Measurements from ENCODE around the gene ECEL1.

ECEL1 gene

DNA sequence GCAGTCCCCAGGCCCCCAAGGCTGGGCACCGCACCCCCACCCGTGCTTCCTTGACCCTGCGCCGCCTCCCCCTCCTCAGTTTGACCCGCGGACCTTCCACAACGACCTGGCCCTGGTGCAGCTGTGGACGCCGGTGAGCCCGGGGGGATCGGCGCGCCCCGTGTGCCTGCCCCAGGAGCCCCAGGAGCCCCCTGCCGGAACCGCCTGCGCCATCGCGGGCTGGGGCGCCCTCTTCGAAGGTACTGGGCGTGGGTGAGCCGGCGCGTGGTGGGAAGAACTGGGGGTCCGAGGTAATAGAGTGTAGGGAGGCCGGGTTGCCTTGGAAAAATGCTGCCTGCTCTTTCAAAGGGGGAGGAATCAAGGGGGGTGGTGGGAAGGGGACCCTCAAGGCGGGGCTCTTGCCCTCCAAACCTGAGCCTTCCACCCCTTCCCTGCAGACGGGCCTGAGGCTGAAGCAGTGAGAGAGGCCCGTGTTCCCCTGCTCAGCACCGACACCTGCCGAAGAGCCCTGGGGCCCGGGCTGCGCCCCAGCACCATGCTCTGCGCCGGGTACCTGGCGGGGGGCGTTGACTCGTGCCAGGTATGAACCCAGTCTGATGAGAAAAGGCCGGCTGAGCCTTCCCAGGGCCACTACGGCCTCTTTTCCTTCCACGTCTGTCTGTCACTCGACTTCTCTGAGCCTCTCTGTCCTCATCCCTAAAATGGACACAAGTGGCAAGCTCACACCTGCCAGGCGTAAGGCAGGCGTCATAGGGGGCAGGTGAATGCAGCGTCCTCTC is 35.2 kb upstream of the ECEL1 start:
- no peak for DNase-seq

DNA sequence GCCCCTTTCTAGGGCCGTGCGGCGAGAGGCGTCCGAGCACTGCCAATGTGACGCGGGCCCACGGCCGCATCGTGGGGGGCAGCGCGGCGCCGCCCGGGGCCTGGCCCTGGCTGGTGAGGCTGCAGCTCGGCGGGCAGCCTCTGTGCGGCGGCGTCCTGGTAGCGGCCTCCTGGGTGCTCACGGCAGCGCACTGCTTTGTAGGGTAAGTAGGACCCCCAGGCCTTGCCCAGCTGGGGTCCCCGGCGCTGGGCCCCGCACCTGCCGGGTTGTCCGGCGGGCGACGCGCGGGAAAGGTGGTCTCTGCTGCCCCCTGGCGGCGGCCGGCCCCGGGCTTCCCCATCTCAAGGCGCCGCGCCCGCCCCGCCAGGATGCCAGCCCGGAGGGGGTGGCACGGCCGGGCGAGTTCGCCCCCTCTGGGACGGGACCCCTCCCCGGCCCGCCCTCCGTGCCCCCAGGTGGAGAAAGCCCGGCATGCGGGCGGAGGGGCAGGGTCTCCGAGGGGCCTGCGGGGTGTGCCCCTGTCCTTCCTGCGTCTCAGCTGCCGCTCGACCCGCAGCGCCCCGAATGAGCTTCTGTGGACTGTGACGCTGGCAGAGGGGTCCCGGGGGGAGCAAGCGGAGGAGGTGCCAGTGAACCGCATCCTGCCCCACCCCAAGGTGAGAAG is 34.5 kb upstream of the ECEL1 start:
- no peak for DNase-seq

DNA sequence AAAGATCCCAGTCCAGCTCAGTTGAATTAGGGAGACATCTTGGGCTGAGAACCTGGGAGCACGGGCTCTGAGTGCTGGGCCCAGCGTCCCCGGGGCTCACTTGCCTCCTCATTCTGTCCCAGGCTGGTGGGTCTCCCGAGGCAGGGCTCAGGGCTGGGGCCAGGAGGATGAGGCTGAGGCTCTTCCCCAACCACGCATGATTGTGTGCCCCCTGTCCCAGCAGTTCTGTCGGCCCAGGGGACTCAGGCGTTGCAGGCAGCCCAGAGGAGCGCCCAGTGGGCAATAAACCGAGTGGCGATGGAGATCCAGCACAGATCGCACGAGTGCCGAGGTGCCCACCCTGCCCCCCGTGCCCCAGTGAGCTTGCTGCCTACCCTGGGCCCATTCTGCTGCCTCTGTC is 33.5 kb upstream of the ECEL1 start:
- no peak for DNase-seq

DNA sequence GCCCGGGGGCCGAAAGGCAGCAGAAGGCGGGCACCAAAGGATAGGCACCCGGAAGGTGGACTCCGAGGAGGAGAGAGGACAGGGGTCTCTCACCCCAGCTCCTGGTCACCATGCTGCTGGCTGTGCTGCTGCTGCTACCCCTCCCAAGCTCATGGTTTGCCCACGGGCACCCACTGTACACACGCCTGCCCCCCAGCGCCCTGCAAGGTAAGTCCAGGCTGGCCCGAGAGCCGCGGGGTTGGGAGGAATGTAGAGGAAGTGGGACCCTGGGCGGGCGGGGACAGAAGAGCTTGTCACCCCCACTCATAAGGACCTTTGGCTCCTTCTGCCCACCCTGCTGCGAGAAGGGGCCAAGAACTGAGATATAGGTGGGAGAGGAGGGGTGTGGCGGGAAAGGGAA is 32.9 kb upstream of the ECEL1 start:
- DNase-seq = no peak

DNA sequence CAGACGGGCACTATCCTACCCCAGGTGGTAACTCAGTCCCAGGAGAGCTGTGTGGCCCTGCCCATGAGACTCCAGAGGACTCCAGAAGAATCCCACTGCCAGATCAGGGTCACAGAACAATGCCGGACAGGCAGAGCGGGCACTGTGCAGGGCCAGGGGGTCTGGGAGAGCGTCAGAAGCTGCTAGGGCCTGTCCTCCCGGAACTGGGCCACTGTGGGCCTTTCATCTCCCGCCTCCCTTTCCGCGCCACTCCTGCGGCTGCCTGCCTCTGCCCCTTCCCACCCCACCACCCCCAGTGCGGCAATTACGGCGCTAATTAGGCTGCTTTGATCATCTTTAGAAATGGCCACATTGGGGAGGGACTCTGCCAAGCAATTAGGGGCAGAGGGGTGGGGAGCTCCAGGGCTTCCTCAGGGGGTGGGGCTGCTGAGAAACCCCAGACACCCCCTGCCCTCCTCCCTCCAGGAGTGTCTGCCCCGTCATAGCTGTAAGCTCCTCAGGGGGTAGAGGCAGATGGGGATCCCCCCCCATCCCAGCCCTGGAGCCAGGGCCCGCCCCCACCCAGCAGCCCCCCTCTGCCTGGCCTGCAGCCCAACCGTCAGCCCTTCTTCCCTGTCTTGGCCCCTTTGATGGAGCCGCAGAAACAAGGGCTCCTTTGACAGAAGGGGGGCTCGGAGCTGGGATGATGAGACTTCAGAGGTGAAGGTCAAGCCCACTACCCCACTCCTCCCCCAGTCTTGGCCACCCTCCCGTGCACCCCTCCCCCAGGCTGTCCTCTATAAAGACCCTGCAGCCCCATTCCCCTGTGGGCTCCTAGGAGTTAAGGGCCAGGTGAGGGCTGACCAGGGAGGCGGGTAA is 32.2 kb upstream of the ECEL1 start, which contains the start of gene PRSS56:
Gene PRSS56 (plus strand): TSS at position 808 of the 858 bp plus-strand sequence. CDS start 211 bp downstream, outside the sequence.
- no peak for DNase-seq

DNA sequence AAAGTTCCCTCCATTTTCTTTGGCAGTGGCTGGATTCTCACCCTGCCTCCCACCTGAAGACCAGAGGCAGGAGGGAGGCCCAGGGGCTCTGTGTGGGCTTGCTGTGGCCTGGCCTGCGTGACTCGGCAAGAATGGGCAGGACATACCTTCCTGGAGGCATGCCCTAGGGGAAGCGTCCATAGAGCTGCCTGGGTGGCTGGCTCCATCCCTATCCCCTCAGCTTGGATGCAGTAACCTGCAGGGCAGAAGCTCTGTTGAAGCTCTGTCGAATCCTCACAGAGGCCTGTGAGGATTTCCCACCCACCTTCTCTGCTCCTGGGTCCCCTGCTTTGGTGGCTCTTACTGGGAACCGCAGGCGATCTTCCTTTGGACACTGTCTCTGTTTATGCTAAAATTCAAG is 31.2 kb upstream of the ECEL1 start:
- no peak for DNase-seq

DNA sequence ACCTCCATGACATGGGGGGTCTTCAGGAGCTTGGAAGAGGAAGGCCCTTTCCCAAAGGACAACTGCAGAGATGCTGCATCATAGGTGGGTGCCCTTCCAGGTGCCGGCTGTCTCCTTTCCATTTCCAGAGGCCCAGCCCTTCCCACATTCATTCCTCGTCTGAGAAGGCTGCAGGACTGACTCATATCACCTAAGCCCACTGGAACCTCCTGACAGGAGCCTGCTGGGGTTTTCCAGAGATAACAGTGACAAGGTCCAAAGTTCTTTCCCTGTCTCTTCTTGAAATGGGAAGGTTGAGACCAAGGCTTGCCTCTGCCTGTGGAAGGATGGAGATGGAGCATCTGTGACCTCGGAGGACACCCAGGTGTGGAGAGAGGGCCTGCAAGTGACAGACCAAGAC is 28.9 kb upstream of the ECEL1 start:
- no peak for DNase-seq

DNA sequence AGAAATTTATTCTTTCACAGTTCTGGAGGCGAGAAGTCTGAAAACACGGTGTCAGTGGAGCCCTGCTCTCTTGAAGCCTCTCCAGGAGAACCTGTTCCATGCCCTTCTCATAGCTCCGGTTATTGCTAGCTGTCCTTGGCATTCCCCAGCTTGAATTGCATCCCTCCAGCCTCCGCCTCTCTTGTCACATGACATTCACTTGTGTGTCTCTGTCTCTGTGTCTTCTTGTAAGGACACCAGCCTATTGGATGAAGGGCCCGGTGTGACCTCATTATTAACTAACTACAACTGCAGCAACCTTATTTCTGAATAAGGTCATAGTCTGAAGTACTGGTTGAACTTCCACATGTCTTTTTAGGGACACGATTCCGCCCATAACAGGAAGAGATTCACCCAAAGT is 28.0 kb upstream of the ECEL1 start:
- no peak for DNase-seq

DNA sequence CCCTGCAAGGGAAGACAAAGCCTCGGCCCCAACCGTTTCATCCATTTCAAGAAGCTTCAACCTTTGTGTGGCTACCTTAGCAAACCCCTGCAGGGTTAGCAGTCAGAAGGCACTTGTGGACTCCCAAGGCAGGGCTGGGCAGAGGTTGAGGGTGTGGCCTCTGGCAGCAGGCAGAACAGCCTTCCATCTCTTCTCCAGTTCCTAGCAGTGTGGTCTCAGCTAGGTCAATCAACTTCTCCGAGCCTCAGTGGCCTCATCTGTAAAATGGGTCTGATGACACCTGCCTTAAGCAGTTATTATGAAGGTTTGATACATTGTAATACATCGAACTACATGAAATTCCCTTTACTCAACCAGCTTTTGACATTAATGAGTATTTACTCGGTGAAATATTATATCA is 25.7 kb upstream of the ECEL1 start:
- no peak for DNase-seq

DNA sequence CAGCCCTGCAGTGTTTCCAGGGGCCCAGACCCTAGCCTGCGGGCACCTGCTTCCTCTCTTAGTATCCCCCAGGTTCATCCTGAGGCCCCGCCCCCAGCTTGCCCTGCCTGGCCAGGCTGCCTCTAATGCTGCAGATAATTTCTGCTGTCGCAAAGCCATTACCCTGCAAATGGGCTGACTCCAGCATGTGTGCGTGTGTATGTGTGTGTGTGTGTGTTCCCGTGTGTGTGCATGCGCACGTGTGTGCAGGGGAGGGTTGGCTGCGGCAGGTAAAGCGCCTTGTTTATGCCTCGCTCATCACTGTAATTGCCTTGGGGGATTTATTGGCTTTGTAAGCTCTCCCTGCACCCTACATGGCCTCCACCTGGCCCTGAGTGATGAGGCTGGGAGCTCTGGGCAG is 25.0 kb upstream of the ECEL1 start:
- DNase-seq = no peak

DNA sequence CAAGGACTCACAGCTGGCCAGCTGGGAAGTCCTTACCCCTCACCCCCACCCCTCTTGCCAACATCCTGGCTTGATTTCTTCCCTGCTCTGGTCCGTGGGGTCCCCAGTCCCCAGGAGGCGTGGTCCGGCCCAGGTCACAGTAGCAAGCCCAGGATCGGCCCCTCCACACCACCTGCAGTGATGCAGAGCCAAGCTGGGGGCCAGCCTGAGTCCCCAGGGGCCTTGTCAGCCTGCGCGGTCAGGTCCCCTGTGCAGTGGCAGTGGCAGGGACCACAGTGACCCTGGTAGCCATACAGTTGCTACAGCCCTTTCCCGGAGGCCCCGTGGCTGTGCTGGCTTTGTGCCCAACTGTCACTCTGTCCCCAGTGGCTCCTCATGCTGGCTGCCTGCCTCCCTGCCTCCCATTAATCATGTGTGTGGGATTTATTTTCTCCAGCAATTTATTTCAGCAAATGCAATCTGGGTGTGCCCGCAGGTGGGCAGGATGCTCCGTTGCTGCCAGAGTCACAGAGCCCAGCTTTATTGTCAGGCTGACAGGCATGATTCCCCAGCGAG is 23.8 kb upstream of the ECEL1 start:
- no peak for DNase-seq

DNA sequence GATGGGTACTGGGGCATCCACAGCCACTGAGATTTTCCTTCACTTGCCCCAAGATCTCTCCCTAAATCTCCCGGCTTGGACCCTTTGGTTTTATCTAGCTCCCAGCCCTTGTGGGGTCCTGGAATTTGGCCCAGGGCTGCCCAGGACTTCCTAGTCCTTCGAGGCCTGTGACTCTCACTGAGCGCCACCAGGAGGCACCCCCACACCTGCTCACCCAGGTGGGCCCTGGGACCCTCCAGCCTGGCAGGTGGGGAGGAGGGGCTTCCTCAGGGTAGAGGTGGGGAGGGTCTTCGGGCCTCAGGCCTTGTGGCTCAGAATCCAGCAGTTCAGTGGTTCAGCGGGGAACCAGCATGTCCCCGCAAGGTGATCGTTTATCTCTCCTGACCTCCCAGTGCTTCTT is 20.6 kb upstream of the ECEL1 start:
- DNase-seq = no peak

DNA sequence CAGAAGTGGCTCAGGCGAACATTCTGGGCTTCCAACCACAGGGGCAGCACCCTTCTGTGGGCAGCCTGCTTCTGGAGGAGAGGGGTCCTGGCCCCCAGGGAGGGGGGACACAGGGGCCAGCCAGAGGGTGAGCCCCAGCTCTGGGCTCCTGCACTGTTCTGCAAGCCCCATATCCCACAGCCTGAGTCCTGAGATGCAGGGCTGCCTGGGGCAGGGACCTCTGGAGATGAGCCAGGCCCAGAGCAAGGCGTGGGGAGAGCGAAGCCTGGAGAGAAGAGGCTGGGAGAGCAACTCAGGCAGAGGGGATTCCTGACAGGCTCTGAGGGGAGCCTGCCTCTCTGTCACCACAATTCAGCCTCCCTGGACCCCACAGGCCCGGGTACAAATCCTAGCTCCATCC is 19.1 kb upstream of the ECEL1 start:
- DNase-seq = no peak

DNA sequence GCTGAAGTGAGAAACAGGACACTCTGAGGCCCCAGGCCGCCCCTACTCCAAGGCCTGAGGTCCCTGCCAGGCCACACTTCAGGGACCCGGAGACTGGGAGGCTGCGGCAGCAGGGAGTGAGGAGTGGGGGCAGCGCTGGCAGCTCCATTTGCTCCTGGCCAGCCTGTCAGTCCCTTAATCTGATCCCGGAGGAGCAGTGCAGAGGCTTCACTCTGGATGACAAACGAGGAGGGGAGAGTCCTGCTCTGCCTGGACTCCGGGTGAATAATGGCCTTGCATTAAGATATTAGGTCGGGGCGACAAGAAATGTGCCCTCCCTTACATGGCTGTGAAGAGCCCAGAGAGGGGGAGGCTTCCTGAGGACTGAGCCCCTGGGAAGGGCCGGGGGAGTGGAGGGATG is 18.2 kb upstream of the ECEL1 start:
- DNase-seq = no peak

DNA sequence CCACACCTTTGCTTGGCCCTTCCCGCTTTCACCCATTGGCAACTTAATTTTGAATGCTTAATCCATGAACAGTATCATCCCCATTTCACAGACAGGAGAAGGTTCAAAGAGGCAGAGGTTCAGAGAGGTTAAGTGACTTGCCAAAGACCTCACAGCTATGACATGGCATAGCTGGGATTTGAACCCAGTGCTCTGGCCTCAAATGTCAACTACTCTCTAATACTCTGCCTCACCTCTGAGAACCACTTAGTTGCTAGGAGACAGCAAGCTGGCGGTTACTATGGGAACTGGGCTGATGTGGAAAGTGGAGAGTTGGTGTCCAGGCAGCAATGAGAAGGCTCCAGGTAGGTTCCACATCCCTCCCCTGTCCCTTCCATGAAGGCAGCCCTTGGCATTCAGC is 16.8 kb upstream of the ECEL1 start:
- DNase-seq = peak; percentile 40

DNA sequence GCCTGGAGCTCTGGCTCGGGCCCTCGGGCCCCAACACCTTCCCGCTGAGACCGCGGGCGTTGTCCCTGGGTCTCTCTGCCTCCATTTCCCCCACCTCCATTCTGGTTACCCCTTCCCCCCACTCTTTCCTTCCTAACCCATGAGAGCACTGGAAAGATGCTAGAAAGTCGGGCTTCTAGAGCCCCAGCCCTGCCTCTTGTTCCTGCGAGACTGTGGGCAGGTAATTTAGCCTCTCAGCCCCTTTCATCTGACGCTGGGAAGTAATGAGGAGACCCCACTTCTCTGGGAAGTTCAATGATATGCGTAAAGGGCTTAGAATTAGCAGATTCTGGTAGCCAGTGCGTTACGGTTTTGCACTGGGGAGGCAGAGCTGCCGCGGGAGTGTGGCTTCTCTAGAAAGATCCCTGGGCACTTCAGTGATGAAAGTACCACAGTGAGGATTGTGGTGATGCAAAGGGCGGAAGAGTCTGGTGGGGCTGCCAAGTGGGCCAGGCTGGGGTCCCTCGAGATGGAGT is 16.2 kb upstream of the ECEL1 start:
- DNase-seq = no peak

DNA sequence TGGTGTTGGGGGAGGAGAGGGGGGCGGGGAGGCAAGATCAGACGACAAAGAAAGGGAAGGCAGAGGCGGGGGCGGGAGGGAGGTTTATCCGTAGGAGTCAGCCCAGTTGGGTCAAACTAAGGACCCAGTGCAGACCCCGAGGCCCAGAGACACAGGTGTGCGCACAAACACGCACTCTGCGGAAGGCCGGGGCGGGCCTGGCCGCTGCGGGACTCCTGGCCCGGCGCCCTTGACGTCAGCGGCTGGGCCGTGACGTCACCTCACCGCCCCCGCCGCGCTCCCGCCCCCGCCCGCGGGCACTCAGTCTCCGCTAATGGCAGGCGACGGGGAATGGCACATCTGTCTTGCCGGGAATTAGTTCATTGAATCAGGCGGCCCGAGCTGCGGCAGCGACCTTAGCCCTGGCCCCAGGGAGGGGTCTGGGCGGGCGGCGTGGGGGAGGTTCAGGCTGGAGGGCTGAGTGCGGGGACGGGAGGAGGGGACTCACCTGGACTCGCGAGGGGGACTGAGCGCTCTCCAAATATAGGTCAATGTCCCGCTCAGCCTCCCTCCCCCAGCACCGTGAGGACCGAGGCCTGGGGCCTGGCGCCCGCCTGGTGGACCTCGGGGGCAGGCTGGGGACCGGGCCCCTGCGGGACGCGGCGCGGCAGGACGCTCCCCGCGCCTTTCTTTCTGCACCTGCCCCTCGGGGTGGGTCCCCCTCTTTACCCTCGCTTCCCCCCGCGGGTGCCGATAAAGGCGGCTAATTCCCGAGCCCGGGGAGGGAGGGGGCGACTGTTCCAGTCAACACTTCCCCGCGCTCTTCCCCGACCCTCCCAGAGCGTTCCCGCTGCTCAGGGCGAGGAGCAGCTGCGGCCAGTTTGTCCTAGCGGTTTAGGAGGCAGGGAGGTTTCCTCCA is 15.5 kb upstream of the ECEL1 start:
- DNase-seq = no peak

DNA sequence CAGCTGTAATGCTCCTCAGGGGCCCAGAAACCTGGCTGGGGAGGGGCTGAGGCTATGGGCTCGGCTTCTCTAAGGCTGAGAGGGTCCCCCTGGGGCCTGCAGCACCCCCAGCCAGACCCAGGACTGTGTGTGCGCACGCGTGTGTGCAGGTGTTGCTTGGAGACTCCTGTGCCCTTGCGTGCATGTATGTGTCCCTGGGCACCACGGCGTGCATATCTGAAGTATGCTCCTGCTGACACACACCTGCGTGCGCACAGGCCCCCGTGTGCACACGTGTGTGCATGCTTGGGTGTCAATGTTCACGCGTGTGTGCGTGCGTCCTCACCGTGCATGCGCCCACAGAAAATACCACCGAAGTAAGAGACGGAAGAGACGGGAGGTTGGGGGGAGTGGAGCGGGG is 14.9 kb upstream of the ECEL1 start:
- DNase-seq = no peak

DNA sequence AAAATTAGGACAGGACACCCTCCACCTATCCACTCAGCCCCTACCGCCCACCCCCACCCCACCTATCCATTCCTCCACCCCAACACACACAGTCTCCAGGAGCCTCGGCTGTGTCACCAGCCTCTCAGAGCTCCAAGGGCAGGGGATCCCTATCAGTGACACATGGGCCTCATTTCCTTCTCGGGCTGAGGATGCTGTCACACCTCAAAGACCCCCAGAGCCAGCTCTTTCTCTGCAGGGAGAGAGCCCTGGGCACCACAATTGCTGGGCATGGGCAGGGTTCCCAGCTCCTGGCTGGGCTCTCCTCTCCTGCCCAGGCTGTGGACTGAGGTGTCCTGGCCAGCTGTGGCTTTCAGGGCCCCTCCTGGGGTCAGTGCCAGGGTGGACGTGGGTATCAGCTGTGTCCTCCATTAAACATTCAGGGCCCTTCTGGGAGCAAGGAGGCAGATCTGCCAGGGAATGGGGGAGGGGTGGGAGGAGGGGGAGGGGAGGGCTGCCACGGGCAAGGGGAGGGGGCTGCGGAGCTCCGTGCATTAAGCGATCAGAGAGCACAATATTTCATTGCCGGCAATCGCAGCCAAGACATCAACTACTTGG is 14.3 kb upstream of the ECEL1 start:
- no peak for DNase-seq

DNA sequence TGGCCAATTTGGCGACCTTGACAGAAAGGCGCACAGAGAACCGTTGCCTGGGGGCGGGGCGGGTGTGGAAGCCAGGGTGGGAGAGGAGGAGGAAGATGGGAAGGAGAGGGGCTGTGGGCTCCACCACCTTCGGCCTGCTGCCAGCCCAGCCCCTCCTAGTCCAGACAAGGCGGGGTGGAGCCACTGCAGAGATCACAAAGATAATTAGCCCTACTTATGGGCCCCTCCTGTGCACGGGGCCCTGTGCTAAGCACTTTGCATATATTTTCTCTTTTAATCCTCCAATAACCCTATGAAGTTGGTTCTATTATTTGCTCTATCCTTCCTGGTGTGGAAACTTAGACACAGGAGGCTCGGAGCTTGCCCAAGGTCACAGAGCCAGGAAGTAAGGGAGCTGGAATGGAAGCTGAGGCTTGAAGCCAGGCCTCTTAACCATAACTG is 13.7 kb upstream of the ECEL1 start:
- no peak for DNase-seq

DNA sequence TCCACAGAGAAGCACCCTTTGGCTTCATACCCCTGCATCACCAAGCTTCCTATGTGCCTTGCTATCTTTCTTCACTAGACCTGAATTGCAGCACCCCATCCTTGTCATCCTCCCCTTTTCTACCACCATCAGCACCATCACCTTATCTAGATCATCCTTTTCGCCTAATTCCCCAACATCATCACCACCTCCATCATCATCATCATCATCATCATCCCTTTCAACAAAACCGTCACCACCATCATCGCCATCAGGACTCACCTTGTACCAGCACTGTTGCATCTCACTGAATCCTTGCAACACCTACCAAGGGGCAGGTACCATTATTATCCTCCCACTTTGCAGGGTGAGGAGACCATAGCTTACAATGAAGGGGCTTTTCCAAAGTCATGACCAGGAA is 10.8 kb upstream of the ECEL1 start:
- DNase-seq = no peak

DNA sequence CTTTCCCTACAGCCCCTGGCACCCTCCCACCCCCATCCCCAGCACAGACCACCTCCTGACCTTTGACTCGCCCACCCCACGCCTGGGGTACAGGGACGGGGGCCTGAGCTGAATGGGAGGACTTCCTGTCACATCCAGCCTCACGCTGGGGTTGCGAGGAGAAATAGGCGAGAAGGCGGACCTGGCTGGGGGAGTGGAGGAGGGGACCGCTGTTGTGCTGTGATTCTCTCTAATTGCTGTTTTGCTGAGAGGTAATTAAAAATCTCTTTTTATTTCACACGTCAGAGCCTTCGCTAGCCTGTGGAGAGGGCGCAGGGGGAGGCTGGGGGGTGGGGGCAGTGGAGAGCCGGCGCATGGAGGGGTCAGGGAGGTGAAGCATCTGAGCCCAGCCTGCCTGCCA is 9.7 kb upstream of the ECEL1 start:
- no peak for DNase-seq
